HepG2 (cell line): ENCODE results near the gene MNAT1. TPM values are rescaled to one million over a fixed set of nuclear protein-coding genes. Genes with fewer than 3 reads are reported as not detected.

Experiments
- ATAC-seq: fragments of 200-7000 bp; cut with Tn5 transposase; 3 replicates; pipeline ENCODE4 v1.9.1; 2020; ENCODE audit warnings: mild to moderate bottlenecking, moderate library complexity
- BruUV-seq: library from RNA; stranded (reverse); fragments of 400-500 nt; replicated peaks from 2 replicates; lab custom pipeline; 2021; lab: Mats Ljungman, UMichigan
- CTCF ChIA-PET: fragments of 300-600 bp; formaldehyde crosslinking; extraction: SDS; loops from one replicate; lab custom pipeline; 2021; ENCODE audit warnings: low total read pairs, inconsistent platforms, low intra/inter-chr PET ratio; lab: Yijun Ruan, JAX
- POLR2A ChIA-PET: fragments of 350-600 bp; sonication (Branson Sonifier 250); formaldehyde crosslinking; loops from one replicate; lab custom pipeline; 2020; ENCODE audit warnings: antibody characterized with exemption, inconsistent platforms; lab: Yijun Ruan, JAX
- DNase-seq: peaks from one replicate; pipeline ENCODE4 v3.0.0-alpha.2; 2015; ENCODE audit warnings: low spot score
- FAIRE-seq: peaks from 3 replicates; lab custom pipeline; 2011; peaks lifted over from hg19 to GRCh38; lab: Jason Lieb, UNC
- H2AFZ ChIP-seq: one replicate; pipeline ENCODE4 v1.6.1; 2011; ENCODE audit warnings: low read length, inconsistent platforms
- H3K27ac ChIP-seq: fragments of 300-600 bp; 3 replicates; pipeline ENCODE4 v1.8.0; 2011; ENCODE audit warnings: mixed run types, mild to moderate bottlenecking, mixed read lengths, low read length, inconsistent platforms; ENCODE audit not compliant: insufficient read depth; ENCODE audit errors: extremely low read length
- H3K27me3 ChIP-seq, 2 experiments: fragments of 200-600 bp in 1 of 2; 2 replicates in 1 of 2; 3 replicates in 1 of 2; pipeline versions ENCODE4 v1.6.0 to v1.8.0; 2011; ENCODE audit warnings: low read length in 2 of 2, mild to moderate bottlenecking in 2 of 2, moderate library complexity in 2 of 2, inconsistent platforms in 1 of 2; ENCODE audit not compliant: insufficient read depth in 2 of 2, control insufficient read depth in 1 of 2
- H3K36me3 ChIP-seq, 2 experiments: fragments of 200-600 bp in 1 of 2; replicated peaks in 1 of 2; 2 replicates in 1 of 2; 3 replicates in 1 of 2; pipeline versions ENCODE4 v1.5.1 to v1.8.0; 2011; ENCODE audit warnings: low read length in 2 of 2, inconsistent platforms in 1 of 2; ENCODE audit not compliant: insufficient read depth in 2 of 2, control insufficient read depth in 1 of 2
- H3K4me1 ChIP-seq: 2 replicates; pipeline ENCODE4 v1.5.1; 2012; ENCODE audit warnings: low read length, inconsistent platforms; ENCODE audit not compliant: insufficient read depth
- H3K4me2 ChIP-seq: 2 replicates; pipeline ENCODE4 v1.6.0; 2011; ENCODE audit warnings: low read depth, low read length, inconsistent platforms
- H3K4me3 ChIP-seq, 3 experiments: fragments of 200-600 bp in 1 of 3; sonication (generic), shearing (Covaris generic) in 1 of 3; replicated peaks in 1 of 3; 2 replicates each; pipeline ENCODE4 v1.5.1; 2011 to 2016; ENCODE audit warnings: low read length in 3 of 3, inconsistent platforms in 2 of 3, low read depth in 2 of 3, mild to moderate bottlenecking in 2 of 3, control low read depth in 1 of 3, mixed read lengths in 1 of 3; ENCODE audit not compliant: insufficient read depth in 1 of 3
- H3K79me2 ChIP-seq: one replicate; pipeline ENCODE4 v1.6.1; 2011; ENCODE audit warnings: low read length, inconsistent platforms; ENCODE audit not compliant: insufficient read depth
- H3K9ac ChIP-seq: 2 replicates; pipeline ENCODE4 v1.6.0; 2011; ENCODE audit warnings: mild to moderate bottlenecking, low read depth, low read length, inconsistent platforms; ENCODE audit not compliant: insufficient read depth
- H3K9me3 ChIP-seq: 2 replicates; pipeline ENCODE4 v1.5.1; 2012; ENCODE audit warnings: mild to moderate bottlenecking, low read length
- H4K20me1 ChIP-seq: 2 replicates; pipeline ENCODE4 v1.6.0; 2011; ENCODE audit warnings: inconsistent platforms, mild to moderate bottlenecking, low read length, moderate library complexity; ENCODE audit not compliant: insufficient read depth
- HNF4A ChIP-seq: sonication (generic); formaldehyde crosslinking; IDR thresholded peaks from 2 replicates; pipeline ENCODE4 v1.4.0; 2020; ENCODE audit warnings: missing genetic modification reagents
- TCF7 ChIP-seq: sonication (generic); IDR thresholded peaks from 2 replicates; pipeline ENCODE4 v1.6.1; 2016; ENCODE audit warnings: antibody characterized with exemption, low read depth
- ZBTB7B ChIP-seq: sonication (generic); formaldehyde crosslinking; IDR thresholded peaks from 2 replicates; pipeline ENCODE4 v1.4.0; 2020; ENCODE audit warnings: missing genetic modification reagents
- ZNF382 ChIP-seq: sonication (generic); formaldehyde crosslinking; IDR thresholded peaks from 2 replicates; pipeline ENCODE4 v1.5.0; 2020; ENCODE audit warnings: missing genetic modification reagents, mild to moderate bottlenecking, borderline replicate concordance
- ZNF644 ChIP-seq: IDR thresholded peaks from 2 replicates; pipeline ENCODE4 v1.6.1; 2016; ENCODE audit warnings: low read depth
- WGBS: methylation state at CpG from one replicate; pipeline ENCODE4 v1.1.6; 2017; ENCODE audit warnings: low lambda C conversion rate; 5-methylcytosine and 5-hydroxymethylcytosine counted together
- in situ Hi-C: cut with HindIII; loops from 2 replicates; pipeline ENCODE4 v1.10.0; 2017; ENCODE audit warnings: low pct_unique_long_range_greater_than_20kb; ENCODE audit not compliant: extremely low pct_ligation_motif_present
- intact Hi-C: fragments of 100-400 bp; cut with micrococcal nuclease; formaldehyde crosslinking; loops from one replicate; pipeline ENCODE4 v1.10.0; 2022; ENCODE audit not compliant: unreplicated experiment
- polyA plus RNA-seq, 8 experiments: library from polyadenylated mRNA; depleted of rRNA in 3 of 8; stranded (reverse) in 7 of 8; unstranded in 1 of 8; fragments of >200 nt; fragmentation: Illumina TruSeq in 4 of 8; extraction: Trizol in 4 of 8; gene quantifications; 2 replicates each; pipeline versions ENCODE4 v1.2.1 to v1.2.3, GENCODE V29; 2011 to 2016; ENCODE audit warnings: low read depth in 4 of 8, missing spikeins in 1 of 8, mixed read lengths in 1 of 8; ENCODE audit not compliant: insufficient read depth in 1 of 8
- total RNA-seq, 5 experiments: library from RNA; depleted of rRNA; stranded (reverse); fragments of >200 nt; fragmentation: Illumina TruSeq; extraction: Trizol; gene quantifications; 2 replicates each; pipeline ENCODE4 v1.2.3, GENCODE V29; 2016; ENCODE audit warnings: low read depth in 1 of 5
- TF ChIP-seq, protein P1 (sequence below): sonication (generic); formaldehyde crosslinking; IDR thresholded peaks from 2 replicates; pipeline ENCODE4 v1.4.0; 2020; ENCODE audit warnings: missing genetic modification reagents, mild to moderate bottlenecking, borderline replicate concordance

Gene MNAT1
- total and polyA plus RNA-seq, 2 of the 13 experiments (the other 11 are each of a cell fraction or from before 2014, with no cell fraction given), result 49.2 to 94.8 TPM

- FAIRE-seq (no peak), DNase-seq (no peak), ATAC-seq (no peak)
- TF ChIP-seq TCF7, result no peak
- TF ChIP-seq ZBTB7B, result no peak
- TF ChIP-seq, protein P1, sequence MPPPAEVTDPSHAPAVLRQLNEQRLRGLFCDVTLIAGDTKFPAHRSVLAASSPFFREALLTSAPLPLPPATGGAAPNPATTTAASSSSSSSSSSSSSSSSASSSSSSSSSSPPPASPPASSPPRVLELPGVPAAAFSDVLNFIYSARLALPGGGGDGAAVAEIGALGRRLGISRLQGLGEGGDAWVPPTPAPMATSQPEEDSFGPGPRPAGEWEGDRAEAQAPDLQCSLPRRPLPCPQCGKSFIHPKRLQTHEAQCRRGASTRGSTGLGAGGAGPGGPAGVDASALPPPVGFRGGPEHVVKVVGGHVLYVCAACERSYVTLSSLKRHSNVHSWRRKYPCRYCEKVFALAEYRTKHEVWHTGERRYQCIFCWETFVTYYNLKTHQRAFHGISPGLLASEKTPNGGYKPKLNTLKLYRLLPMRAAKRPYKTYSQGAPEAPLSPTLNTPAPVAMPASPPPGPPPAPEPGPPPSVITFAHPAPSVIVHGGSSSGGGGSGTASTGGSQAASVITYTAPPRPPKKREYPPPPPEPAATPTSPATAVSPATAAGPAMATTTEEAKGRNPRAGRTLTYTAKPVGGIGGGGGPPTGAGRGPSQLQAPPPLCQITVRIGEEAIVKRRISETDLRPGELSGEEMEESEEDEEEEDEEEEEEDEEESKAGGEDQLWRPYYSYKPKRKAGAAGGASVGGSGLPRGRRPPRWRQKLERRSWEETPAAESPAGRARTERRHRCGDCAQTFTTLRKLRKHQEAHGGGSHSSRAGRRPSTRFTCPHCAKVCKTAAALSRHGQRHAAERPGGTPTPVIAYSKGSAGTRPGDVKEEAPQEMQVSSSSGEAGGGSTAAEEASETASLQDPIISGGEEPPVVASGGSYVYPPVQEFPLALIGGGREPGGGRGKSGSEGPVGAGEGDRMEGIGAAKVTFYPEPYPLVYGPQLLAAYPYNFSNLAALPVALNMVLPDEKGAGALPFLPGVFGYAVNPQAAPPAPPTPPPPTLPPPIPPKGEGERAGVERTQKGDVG (CRISPR knock-in tag), result no peak
- no peak for TF ChIP-seq ZNF382 (CRISPR knock-in tag)
- TF ChIP-seq HNF4A, result 0 out of 2 replicates have a peak, but pooled peaks have one; percentile 5
- TF ChIP-seq ZNF644 (CRISPR knock-in tag), result no peak
- Histone ChIP-seq H3K9ac (no peak overlapping the region), H4K20me1 (no peaks in the 10 kb centered on the region), H2AFZ (no peak overlapping the region), H3K4me2 (no peak overlapping the region), H3K36me3 (no peaks in the 10 kb centered on the region), H3K4me1 (peaks cover 6% of the 10 kb centered on the region; the same call in 1 of the 2 replicates), H3K79me2 (no peaks in the 10 kb centered on the region), H3K4me3 (no peak overlapping the region), H3K9me3 (no peaks in the 10 kb centered on the region), H3K27ac (no peak overlapping the region), H3K27me3 (no peaks in the 10 kb centered on the region)
- intact Hi-C loops, result no loop called here
- BruUV-seq, result no TSS peak
- in situ Hi-C loops, result no loop called here
- POLR2A ChIA-PET, result no interaction called here
- WGBS, result 87% methylated on average over 8 of the region's 8 CpGs
- CTCF ChIA-PET, result no interaction called here
Measured at GRCh38 chr14:60933920-60934655, 199.5 kb downstream of the MNAT1 start.
